SIG-M5 (cell line): ENCODE results near the gene CASP6.
"Not testable (repeated sequence)": the region's sequence is repeated elsewhere in the genome, so short reads cannot be mapped to it uniquely, and the experiment has no call there.

ENCODE experiments used
- DNase-seq: peaks from one replicate; lab custom pipeline; 2025; lab: John Stamatoyannopoulos, UW

Gene CASP6

DNA sequence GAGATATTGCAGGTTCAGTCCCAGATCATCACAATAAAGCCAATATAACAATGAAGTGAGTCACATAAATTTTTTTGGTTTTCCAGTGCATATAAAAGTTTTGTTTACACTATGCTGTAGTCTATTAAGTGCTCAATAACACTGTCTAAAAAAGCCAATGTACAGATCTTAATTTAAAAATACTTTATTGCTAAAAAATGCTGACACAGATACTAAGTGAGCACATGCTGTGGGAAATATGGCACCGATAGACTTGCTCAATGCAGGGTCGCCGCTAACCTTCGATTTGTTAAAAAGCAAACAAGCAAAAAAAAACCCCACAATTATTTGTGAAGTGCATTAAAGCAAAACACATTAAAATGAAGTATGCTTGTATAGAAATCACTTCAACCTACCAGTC, 16.4 kb upstream of the CASP6 start:
- no peak for DNase-seq

DNA sequence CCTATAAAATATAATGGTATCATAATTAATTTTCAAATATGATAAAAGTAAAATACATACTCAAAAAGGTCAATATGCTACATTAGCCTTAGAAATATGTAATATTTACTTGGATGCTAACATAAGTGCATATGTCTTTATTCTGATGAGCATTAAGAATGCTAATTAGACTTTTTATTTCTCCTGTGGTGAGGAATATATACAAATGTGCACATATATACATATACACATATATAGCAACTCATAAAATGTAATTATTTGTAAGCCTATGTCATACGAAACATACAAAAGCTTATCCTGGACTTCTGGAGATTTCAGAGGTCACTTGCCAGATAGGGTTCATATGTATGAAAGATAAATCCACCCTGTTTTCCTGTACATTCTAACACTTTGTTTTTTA, 15.5 kb upstream of the CASP6 start:
- DNase-seq: no peak

DNA sequence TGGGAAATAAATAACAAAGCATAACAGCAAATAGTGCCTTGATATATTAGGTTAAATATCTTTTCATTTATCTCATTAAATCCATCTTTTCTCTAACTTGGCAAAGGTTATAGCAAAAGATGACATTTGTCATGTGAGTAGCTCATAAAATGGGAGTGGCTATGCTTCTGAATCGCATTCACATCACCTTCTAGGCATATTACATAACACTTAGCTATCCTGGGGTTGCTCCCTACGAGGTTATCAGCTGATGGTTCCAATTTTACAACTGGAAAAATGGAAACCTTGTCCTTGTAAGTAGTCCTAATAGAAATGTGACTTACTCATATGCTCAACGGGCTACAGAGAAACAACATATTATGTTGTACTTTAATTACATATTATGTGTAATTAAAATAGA, 10.3 kb upstream of the CASP6 start:
- DNase-seq: no peak

DNA sequence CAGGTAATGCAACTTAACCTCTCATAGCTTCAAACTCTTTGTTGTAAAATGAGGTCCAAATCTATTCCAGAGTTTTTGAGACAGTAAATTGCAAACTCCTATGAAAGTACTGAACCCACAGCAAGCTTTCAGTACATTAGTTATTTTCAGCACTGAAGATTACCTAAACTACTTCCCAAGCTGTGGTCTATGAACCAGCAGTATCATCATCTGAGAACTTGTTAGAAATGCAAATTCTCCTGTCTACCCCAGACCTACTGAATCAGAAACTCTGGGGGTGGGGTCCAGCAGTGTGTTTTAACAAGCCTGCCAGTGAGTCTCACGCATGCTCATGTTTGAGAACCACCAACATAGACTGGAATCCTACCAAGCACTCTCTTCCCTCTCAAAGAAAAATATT, 5.7 kb upstream of the CASP6 start:
- no peak for DNase-seq

DNA sequence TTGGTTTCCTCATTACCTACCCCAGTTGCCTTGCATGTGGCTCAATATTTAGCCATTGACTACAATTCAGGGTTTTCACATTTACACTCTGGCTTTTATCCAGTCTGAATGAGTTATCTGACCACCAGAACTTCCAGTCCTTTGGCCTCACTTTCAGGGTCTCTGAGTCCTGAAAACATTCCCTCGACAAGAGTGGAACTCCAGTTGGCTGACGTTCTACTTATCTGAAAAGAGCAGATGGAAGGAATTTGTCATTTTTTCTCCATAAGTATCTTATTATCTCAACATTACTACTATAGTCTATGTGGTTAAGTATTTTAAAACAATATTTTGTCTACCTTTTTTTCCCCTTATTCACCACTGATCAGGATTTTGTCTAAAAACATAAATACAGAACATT, 5.2 kb upstream of the CASP6 start:
- no peak for DNase-seq

DNA sequence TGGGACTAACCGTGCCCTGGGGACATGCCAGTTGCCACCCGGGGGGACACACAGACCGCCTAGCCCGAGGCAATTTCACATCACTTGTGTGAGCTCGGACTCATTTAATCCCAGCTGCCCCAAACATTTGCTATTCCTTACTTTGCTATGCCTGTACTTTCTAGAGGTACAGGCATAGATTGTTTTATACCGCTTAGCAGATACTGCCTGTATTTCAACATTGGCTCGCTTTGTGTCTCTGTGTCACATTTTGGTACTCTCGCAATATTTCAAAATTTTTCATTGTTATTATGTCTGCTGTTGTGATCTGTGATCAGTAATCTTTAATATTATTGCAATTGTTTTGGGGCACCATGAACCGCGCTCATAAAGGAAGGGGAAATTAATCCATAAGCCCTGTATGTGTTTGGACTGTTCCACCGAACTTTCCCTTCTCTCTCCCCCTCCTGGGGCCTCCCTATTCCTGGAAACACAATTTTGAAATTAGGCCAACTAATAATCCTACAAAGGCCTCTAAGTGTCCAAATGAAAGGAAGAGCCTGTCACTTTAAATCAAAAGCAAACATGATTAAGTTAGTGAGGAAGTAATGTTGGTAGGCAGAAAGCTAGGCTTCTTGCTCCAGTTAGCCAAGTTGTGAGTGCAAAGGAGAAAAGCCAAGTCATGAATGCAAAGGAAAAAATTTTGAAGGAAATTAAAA, 568 bp upstream of the CASP6 start:
- no peak for DNase-seq

DNA sequence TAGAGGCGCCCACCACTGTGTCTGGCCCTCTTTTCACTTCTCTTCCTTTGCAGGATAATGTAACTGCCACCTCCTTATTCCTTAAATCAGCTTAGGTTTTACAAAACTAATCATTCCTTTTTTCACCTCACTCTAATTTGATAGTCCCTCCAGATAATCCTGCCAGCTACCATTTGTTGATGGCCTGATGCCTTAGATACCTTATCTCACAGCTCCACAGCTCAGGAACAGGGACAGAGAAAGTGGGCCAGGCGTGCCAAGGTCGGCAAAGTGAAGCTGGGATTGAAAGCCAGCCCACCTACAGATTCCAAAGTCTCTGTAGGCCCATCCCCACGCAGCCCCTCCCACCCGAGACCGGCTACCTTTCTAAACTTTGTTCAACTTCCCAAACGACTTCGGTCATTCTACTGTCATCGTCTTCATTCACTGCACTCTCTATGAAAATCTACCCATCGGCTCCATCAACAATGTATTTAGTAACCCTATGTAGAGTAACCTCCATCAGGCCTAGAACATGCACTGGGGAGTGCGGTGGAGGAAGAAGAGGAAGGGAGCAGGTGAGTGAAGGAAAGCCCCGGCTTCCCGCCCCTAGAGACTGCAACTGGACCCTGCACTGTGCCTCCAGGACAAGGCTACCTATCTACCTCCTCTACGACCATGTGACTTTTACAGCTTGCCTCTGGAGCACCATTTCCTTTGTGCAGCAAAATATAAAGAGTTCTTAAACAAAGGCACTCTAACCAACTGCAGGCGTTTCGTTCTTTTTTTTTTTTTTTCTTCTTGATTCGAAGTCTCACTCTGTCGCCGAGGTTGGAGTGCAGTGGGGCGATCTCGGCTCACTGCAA, 1.5 kb downstream of the CASP6 start:
- DNase-seq: no peak

DNA sequence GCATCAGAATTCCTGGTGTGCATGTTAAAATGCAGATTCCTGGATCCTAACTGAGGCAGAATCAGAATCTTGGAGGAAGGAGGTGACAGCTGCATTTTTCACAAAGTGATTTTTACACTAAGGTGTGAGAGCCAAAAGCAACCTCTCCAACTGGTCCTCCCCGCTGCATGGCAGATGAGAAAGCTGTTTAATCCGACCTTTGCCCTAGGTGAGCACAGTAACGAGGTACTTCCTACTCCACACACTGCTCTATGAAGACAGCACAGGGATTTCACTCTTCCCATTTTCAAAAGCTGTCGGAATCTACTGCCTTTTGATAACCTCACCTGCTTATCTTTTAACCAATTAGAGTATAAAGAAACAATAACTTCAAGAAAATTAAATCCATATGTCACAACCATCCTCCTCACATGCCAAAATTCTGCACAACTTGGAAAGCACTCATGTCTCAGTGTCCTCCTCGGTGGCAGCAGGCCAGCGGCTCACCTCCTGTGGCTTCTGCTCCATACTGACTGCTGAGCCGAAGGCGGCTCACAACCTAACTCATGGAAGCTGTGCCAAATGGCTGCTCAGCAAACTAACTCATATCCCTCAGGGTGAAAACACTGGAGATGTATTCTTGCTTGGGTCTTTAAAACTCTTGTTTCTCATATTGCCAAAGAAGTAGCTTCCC, 3.6 kb downstream of the CASP6 start:
- no peak for DNase-seq

DNA sequence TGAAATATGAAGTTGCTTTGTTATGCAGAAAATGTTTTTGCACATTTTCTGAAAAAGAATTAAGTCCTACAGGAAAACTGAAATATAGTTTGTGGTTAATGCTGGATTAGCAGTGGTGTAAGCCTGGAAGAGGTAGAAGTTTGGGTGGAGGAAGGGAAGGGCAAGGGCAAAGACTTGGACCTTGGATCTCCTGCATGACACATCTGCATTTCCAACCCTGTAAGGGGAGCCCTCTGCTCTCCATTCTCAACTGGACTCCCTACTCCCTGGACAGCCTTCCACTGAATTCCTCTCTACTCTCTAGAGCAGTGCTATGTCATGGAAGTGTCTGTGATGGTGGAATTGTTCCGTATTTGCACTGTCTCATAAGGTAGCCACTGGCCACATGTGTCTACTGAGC, 4.6 kb downstream of the CASP6 start:
- no peak for DNase-seq

DNA sequence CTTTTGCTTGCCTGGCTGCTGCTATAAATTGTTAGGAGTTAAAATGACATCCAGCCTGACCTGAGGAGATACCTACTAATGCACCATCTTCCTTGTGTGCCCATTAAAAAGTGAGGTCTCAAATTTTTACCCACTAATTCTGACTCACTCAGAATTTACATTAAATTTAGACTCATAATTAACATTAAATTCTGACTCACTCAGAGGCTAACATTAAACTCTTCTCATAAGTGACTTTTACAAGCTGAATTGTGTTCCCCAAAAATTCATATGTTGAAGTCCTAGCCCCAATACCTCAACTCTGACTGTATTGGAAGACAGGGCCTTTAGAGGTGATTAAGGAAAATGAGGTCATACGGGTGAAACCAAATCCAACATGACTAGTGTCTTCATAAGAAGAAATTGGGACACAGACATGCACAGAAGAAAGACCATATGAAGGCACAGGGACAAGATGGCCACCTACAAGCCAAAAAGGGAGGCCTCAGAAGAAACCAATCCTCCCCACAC, 11.8 kb downstream of the CASP6 start:
- DNase-seq: no peak

DNA sequence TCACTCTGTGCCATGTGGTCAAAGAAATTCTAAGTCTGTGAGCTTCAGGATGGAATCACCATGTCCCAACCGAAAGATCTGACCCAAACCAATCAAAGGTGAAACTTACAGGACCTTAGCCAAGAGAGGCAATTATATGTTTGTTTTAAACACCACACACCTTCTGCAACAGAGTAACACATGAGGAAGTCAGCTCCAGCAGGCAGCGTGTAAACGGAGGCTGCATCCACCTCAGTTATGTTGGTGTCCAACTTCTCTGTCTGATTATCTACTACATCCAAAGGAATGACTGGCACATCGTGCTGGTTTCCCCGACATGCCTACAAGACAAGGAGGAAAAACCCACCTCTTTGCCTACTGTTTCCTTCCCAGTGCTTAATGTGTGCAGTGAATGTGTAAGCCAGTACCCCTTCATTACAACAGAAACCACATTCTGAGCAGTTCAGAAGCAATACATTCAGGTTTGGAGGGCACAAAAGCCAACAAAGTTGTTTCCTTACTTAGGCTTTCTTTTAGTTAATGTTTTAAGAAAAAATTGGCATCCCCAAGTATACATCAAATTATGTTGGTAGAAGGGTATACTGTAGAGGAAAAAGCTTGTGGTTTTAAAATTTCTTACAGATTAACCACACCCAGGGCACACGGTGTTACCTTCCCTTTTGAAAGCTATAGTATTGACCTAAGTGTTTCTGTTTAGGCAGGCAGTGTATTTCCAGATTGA, 12.4 kb downstream of the CASP6 start:
- no peak for DNase-seq

DNA sequence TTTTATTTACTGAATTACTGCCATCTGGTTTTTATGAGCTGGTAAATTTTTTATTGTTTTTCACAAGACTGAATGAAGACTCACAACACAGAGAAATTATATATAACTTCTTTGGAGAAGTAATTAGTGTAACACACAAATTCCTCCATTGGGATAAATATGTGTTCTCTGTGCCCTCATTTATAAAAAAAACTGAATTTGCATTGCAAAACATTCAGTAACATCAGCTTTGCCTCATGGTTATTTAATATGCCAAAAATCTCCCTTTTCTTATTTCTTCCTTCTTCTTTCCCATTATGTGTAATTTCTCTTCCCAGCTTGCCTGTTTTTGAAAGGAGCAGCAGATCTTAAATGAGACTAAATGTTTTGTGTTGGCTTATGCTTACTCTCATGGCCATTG, 18.5 kb downstream of the CASP6 start:
- no peak for DNase-seq

DNA sequence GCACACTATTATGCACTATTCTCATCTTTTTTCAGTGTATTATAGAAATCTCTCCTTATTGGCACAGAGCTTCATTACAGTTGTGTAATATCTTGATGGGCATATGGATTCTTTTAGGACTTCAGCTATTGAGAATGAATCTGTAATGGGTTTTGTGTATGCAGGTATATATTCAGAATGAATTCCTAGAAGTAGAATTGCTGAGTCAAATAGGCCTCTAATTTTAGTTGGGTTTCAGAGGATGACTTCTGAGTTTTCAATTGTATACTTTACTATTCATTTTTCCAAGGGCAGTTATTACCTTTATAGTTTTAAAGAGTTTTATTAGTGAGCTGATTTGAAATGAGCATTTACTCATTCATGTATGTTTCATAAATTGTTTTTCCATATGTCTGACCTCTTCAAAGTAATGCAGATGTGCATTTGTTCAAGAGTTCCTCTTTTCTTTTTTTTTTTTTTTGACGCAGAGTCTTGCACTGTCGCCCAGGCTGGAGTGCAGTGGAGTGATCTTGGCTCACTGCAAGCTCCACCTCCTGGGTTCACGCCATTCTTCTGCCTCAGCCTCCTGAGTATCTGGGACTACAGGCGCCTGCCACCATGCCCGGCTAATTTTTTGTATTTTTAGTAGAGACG, 19.5 kb downstream of the CASP6 start:
- DNase-seq: no peak

DNA sequence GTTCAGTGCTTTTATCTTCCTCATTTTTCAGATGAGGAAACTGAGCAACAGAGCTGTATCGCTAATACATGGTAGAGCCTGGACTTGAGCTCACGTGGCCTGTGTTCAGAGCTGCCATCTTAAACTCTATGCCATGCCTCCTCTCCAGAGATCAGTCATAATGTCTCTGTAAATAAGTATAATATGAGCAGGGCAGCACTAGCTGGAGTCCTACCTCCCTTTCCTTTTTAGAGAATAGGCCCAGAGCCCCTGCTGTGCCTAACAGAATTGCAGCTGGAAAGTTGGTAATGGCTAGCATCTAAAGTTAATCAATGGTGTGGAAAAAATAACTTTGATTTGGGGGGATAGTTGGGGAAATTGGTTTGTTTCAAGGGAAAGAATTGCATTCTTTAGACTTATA, 20.4 kb downstream of the CASP6 start:
- no peak for DNase-seq

DNA sequence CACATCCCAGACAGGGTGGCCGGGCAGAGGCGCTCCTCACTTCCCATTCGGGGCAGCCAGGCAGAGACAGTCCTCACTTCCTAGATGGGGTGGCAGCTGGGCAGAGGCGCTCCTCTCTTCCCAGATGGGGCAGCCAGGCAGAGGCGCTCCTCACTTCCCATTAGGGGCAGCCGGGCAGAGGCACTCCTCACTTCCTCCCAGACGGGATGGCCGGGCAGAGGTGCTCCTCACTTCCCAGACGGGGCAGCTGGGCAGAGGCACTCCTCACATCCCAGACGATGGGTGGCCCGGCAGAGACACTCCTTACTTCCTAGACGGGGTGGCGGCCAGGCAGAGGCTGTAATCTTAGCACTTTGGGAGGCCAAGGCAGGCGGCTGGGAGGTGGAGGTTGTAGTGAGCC, 24.3 kb downstream of the CASP6 start:
- not testable (repeated sequence) for DNase-seq

DNA sequence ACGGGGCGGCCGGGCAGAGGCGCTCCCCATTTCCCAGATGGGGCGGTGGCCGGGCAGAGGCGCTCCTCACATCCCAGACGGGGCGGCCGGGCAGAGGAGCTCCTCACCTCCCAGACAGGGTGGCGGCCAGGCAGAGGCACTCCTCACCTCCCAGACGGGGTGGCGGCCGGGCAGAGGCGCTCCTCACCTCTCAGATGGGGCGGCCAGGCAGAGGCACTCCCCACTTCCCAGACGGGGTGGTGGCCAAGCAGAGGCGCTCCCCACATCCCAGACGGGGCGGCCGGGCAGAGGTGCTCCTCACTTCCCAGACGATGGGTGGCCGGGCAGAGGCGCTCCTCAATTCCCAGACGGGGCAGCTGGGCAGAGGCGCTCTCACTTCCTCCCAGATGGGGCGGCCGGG, 24.8 kb downstream of the CASP6 start:
- DNase-seq: not testable (repeated sequence)

DNA sequence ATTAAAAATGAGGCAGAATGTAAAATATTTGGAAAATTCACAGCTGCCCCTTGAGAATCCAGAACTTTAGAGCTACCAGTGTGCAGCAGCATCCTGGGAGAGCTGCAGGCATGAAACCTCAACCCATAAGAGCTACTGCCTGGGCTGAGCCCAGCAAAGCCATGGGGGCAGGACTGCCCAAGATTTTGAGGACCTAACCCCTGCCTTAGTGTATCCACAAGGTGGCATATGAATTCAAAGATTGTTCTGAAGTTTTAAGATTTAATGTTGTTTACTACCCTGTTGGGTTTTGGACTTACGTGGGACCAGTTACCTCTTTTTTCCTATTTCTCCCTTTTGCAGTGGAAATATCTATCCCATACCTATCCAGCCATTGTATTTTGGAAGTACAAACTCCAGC, 26.4 kb downstream of the CASP6 start:
- no peak for DNase-seq

DNA sequence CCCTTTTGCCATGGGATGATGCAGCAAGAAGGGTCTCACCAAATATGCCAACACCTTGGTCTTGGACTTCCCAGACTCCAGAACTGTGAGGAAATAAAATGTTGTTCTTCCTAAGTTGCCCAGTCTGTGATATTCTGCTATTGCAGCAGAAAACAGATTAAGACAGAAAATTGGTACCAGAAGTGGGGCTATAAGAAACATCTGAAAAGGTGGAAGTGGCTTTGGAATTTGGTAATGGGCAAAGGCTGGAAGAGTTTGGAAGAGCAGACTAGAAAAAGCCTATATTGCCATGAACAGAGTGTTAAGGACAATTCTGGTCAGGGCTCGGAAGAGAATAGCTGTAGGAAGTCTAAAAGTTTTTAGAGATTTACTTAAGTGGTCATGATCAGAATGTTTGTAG, 27.4 kb downstream of the CASP6 start:
- DNase-seq: no peak

DNA sequence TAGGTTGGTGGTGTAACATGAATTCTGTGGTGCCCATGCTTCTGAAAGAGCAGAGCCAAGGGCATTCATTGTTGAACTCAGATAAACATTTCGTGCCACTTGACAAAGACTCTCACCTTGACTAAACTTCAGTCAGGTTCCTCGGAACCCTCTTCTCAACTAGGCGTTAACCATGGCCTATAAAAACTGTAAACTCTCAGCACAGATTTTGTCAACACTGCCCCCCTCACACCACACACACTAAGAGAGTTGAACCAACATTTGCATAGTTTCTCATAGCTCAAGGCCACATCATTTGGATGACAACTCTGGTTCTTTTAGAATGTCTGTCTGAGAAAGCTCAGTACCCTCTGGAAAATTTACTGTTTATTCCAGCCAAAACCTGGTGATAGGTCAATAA, 28.1 kb downstream of the CASP6 start:
- DNase-seq: no peak

DNA sequence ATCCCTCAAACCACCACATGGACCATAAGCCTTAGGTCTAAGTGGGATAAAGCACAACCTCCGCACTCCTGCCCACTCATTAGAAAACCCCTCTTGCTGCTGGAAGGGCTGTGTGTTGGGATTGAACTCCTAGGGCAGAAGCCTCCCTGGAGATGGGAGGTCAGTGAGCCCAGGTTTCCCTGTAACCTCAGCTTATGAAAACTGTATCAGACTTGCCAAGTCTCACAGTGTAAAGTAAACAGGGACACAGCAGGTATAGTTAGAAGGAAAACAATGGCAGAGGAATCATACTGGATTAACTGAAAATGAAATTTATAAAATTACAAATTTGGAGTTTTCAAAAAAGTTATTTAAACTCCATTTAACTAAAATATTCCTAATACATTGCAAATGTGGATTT, 29.9 kb downstream of the CASP6 start:
- no peak for DNase-seq

DNA sequence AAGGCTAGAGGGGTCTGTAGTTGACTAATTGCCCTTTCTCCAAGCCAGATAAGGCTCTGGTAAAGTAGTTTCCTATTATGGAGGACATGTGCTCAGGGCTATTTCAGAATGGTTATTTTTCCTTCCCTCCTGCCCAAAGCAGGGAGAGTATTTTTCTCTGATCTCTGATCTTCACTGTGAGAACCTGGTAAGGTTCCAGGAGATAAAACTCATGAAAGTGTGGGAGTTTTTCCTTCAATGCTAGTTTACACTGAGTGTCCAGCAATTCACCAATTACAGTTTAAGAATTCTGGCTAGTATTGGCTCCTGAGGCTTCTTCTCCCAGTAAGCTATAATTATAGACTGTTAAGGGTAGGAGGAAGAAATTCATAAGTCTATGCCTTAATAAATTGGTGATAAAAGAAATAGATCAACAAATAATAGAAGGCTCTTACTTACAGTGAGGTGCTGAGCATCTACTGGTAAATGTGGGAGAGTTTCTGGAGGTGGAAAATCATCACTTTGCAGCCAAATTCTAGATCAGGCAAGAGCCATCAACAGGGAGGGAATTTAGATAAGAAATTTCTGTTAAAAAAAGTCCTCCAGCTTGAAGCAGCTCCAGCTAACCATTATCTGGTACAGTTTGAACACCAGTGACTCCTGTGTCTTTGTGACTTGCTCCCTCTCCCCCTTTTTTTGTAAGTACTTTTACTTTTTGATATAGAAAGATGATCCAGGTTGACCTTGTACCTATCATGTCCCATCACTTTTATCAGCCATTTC, 30.9 kb downstream of the CASP6 start:
- no peak for DNase-seq
